OCI-LY3 (cell line): ENCODE data around the gene IGFN1.

Experiments
- CTCF ChIP-seq: fragments of 200-600, 300-600 bp; sonication (generic); IDR thresholded peaks from 2 replicates; pipeline ENCODE4 v1.5.1; 2014; ENCODE audit warnings: antibody characterized with exemption, low read length, low read depth
- EZH2phosphoT487 ChIP-seq: fragments of 200-600 bp; shearing (Covaris generic); IDR thresholded peaks from 2 replicates; pipeline ENCODE4 v1.6.1; 2018; ENCODE audit warnings: antibody characterized with exemption, mixed run types, low read depth

- TF ChIP-seq CTCF, result no peak
- TF ChIP-seq EZH2phosphoT487, result no peak
Observed at GRCh38 chr1:201142849-201143725, 47.5 kb upstream of the IGFN1 start.
